Chondrocyte (in vitro differentiated cells): ENCODE measurements around the gene INTS4. TPM values are rescaled to one million over a fixed set of nuclear protein-coding genes. Genes with fewer than 3 reads are reported as not detected.
"Not testable (repeated sequence)": the region's sequence is repeated elsewhere in the genome, so short reads cannot be mapped to it uniquely, and the experiment has no call there.

Experiments used
- DNase-seq: peaks from one replicate; pipeline ENCODE4 v3.0.0; 2021; ENCODE audit warnings: mixed read lengths, low spot score
- H3K27ac Mint-ChIP-seq: one replicate; pipeline ENCODE4 v1.8.0; 2021; ENCODE audit warnings: mild to moderate bottlenecking, moderate library complexity, mixed read lengths; ENCODE audit not compliant: unreplicated experiment
- H3K27me3 Mint-ChIP-seq: 2 replicates; pipeline ENCODE4 v1.8.0; 2021; ENCODE audit warnings: low read depth, mixed read lengths
- H3K36me3 Mint-ChIP-seq: 2 replicates; pipeline ENCODE4 v1.8.0; 2021; ENCODE audit warnings: low read depth, mixed read lengths
- H3K4me1 Mint-ChIP-seq: 2 replicates; pipeline ENCODE4 v1.8.0; 2021; ENCODE audit warnings: low read depth, mild to moderate bottlenecking, mixed read lengths
- H3K4me3 Mint-ChIP-seq: one replicate; pipeline ENCODE4 v1.8.0; 2021; ENCODE audit warnings: mild to moderate bottlenecking, moderate library complexity, mixed read lengths; ENCODE audit not compliant: unreplicated experiment
- H3K9me3 Mint-ChIP-seq: 2 replicates; pipeline ENCODE4 v1.8.0; 2021; ENCODE audit warnings: low read depth, mixed read lengths
- CTCF ChIP-seq: fragments of 200-600 bp; sonication (generic); IDR thresholded peaks from 2 replicates; pipeline ENCODE4 v1.5.0; 2021; ENCODE audit warnings: antibody characterized with exemption, mild to moderate bottlenecking, moderate library complexity
- total RNA-seq: library from RNA; stranded (reverse); gene quantifications from 3 replicates; pipeline ENCODE4 v1.2.1, GENCODE V29; 2021

INTS4 gene
- total RNA-seq, 1 donor from 2014 or later, result 26.9 TPM

DNA sequence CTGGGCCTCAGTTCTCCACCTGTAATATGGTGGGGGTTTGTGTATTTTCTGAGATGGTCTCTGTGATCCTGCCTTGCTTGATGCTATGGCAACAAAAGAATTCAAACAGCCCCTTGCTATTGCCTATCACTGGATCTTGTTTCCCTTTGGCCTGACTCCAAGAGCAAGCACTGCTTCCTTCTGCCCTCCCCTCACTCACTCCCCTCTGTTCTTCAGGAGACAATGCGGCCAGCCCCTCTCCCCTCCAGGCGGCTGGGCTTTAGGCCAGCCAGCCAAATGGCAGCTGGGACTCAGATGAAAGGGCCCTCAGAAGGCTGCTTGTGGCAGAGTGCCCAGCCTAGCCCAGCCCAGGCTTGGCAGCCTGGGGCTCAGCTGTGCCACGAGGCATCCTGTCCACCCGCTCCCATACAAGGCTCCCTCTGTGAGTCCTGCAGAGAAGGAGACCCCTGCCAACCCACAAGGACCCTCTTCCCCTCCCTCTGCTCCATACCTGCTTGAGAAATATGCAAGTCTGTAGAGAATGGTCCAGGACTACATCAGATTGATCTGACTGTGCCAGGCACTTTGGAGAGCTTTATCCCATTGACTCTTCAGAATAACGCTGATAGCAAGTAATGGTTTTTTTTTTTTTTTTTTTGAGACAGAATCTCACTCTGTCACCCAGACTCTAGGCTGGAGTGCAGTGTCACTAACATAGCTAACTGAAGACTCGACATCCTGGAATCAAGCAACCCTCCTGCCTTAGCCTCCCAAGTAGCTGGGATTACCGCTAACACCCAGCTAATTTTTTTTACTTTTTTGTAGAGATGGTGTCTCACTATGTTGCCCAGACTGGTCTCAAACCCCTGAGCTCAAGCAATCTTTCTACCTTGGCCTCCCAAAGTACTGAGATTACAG lies 36.2 kb upstream of the INTS4 start:
- Mint-ChIP-seq H3K27me3 (no peaks in the 10 kb centered on the region), H3K27ac (peak overlapping the region; percentile 90), H3K9me3 (no peaks in the 10 kb centered on the region), H3K36me3 (no peaks in the 10 kb centered on the region), H3K4me1 (peaks cover 14% of the 10 kb centered on the region), H3K4me3 (no peak overlapping the region)
- no peak for TF ChIP-seq CTCF
- DNase-seq, result no peak

- not testable (repeated sequence) for H3K36me3 Mint-ChIP-seq
- peaks cover 15% of the 10 kb centered on the region for H3K4me1 Mint-ChIP-seq
Measured at GRCh38 chr11:78028423-78028822, 34.0 kb upstream of the INTS4 start.

DNA sequence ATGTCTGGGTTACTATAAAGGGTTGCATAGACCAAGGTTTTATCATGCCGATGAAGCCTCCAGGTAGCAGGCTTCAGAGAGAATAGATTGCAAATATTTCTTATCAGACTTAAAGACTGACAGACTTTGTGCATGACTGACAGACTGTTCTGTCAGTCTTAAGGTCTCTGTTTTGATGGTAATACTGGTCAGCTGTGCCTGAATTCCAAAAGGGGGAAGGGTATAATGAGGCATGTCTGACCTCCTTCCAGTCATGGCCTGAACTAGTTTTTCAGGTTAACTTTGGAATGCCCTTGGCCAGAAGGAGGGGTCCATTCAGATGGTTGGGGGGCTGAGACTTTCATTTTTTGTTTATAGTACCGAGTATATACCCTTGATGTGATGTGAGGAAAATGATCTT lies 33.3 kb upstream of the INTS4 start:
- no peak for DNase-seq
- Mint-ChIP-seq H3K4me3 (no peak overlapping the region), H3K36me3 (no peaks in the 10 kb centered on the region), H3K9me3 (no peaks in the 10 kb centered on the region), H3K27ac (no peak overlapping the region), H3K4me1 (peaks cover 17% of the 10 kb centered on the region), H3K27me3 (no peaks in the 10 kb centered on the region)
- no peak for TF ChIP-seq CTCF

More at GRCh38 chr11:78028423-78028822, 34.0 kb upstream of the INTS4 start:
- not testable (repeated sequence) for H3K9me3 Mint-ChIP-seq, DNase-seq, H3K27ac Mint-ChIP-seq, H3K4me3 Mint-ChIP-seq, H3K27me3 Mint-ChIP-seq

- no peak for TF ChIP-seq CTCF
- peaks cover 13% of the 10 kb centered on the region for H3K4me1 Mint-ChIP-seq
Measured at GRCh38 chr11:78025378-78025777, 30.9 kb upstream of the INTS4 start.

GRCh38 chr11:78023426-78023825 lies 29.0 kb upstream of the INTS4 start:
- TF ChIP-seq CTCF, result no peak
- H3K4me1 Mint-ChIP-seq, result peaks cover 16% of the 10 kb centered on the region
- no peaks in the 10 kb centered on the region for H3K9me3 Mint-ChIP-seq
- H3K27ac Mint-ChIP-seq, result no peak overlapping the region
- no peaks in the 10 kb centered on the region for H3K36me3 Mint-ChIP-seq
- peaks cover 2% of the 10 kb centered on the region for H3K27me3 Mint-ChIP-seq
- no peak overlapping the region for H3K4me3 Mint-ChIP-seq
- no peak for DNase-seq

More at GRCh38 chr11:78025378-78025777, 30.9 kb upstream of the INTS4 start:
- no peaks in the 10 kb centered on the region for H3K9me3 Mint-ChIP-seq
- H3K27me3 Mint-ChIP-seq, result peaks cover 2% of the 10 kb centered on the region
- H3K4me3 Mint-ChIP-seq, result no peak overlapping the region
- no peaks in the 10 kb centered on the region for H3K36me3 Mint-ChIP-seq
- DNase-seq, result no peak
- no peak overlapping the region for H3K27ac Mint-ChIP-seq
